ENCODE results near the gene RTN4RL1. TPM values are rescaled to one million over a fixed set of nuclear protein-coding genes. Genes with fewer than 3 reads are reported as not detected.
A peak's percentile ranks its signal among the peaks of the same experiment; 100 is the strongest.

RTN4RL1 gene
- total and polyA plus RNA-seq, 2 of the 13 experiments (the other 11 are each of a cell fraction or from before 2014, with no cell fraction given): 0.01 TPM; not detected in 1

GRCh38 chr17:2041561-2042389 lies 16.6 kb upstream of the RTN4RL1 start, which contains the start of gene OVCA2 (continued):
- TF ChIP-seq ZNF639 (CRISPR knock-in tag; conservative IDR thresholded peaks at IDR 0.05) (peak; percentile 71; the same call in 1 of the 2 replicates), ZFP36L1 (CRISPR knock-in tag; IDR thresholded peaks at IDR 0.05) (no peak), HNF1B (CRISPR knock-in tag; IDR thresholded peaks at IDR 0.05) (no peak), ZNF503 (CRISPR knock-in tag; IDR thresholded peaks at IDR 0.05) (no peak), ZNF30 (CRISPR knock-in tag; IDR thresholded peaks at IDR 0.05) (no peak), ZFYVE20 (CRISPR knock-in tag; IDR thresholded peaks at IDR 0.05; ENCODE audit: borderline replicate concordance, low read depth) (no peak), CHD2 (IDR thresholded peaks at IDR 0.05; ENCODE audit: low read depth, low read length) (no peak; the same call in 1 of the 2 replicates), CHD4 (IDR thresholded peaks at IDR 0.05; ENCODE audit: borderline replicate concordance, low read length) (no peak), FOXC1 (CRISPR knock-in tag; IDR thresholded peaks at IDR 0.05; ENCODE audit: borderline replicate concordance) (peak; percentile 71; the same call in 1 of the 2 replicates), NR2F6 (IDR thresholded peaks at IDR 0.05) (no peak), NR2F6 (CRISPR knock-in tag; IDR thresholded peaks at IDR 0.05) (no peak; the same call in 1 of the 2 replicates), NFKB2 (CRISPR knock-in tag; IDR thresholded peaks at IDR 0.05; ENCODE audit: borderline replicate concordance) (peak; percentile 79; the same call in 1 of the 2 replicates), MAFF (IDR thresholded peaks at IDR 0.05; ENCODE audit: low read depth, low read length) (no peak), ZZZ3 (CRISPR knock-in tag; IDR thresholded peaks at IDR 0.05; ENCODE audit: borderline replicate concordance) (peak; percentile 78; the same call in 1 of the 2 replicates), CREM (IDR thresholded peaks at IDR 0.05) (peak; percentile 80), CREM (CRISPR knock-in tag; IDR thresholded peaks at IDR 0.05) (peak; percentile 22; the same call in 1 of the 2 replicates), NR2F2 (IDR thresholded peaks at IDR 0.05; ENCODE audit: borderline replicate concordance, low read depth) (no peak), ZNF577 (CRISPR knock-in tag; IDR thresholded peaks at IDR 0.05; ENCODE audit: borderline replicate concordance, low read depth) (no peak), ZNF251 (CRISPR knock-in tag; IDR thresholded peaks at IDR 0.05) (no peak)
- TF ChIP-seq, protein P1, sequence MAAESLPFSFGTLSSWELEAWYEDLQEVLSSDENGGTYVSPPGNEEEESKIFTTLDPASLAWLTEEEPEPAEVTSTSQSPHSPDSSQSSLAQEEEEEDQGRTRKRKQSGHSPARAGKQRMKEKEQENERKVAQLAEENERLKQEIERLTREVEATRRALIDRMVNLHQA (CRISPR knock-in tag; IDR thresholded peaks at IDR 0.05): no peak
- TF ChIP-seq, protein P2, sequence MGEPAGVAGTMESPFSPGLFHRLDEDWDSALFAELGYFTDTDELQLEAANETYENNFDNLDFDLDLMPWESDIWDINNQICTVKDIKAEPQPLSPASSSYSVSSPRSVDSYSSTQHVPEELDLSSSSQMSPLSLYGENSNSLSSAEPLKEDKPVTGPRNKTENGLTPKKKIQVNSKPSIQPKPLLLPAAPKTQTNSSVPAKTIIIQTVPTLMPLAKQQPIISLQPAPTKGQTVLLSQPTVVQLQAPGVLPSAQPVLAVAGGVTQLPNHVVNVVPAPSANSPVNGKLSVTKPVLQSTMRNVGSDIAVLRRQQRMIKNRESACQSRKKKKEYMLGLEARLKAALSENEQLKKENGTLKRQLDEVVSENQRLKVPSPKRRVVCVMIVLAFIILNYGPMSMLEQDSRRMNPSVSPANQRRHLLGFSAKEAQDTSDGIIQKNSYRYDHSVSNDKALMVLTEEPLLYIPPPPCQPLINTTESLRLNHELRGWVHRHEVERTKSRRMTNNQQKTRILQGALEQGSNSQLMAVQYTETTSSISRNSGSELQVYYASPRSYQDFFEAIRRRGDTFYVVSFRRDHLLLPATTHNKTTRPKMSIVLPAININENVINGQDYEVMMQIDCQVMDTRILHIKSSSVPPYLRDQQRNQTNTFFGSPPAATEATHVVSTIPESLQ (CRISPR knock-in tag; conservative IDR thresholded peaks at IDR 0.05): peak; percentile 64; the same call in 1 of the 2 replicates

Measured in HepG2 (cell line).